ENCODE measurements around the gene PHACTR3. TPM values are rescaled to one million over a fixed set of nuclear protein-coding genes. Genes with fewer than 3 reads are reported as not detected.

Gene PHACTR3
- total RNA-seq, 5 donors from 2014 or later (not counting 1 experiment from before 2014, with no cell fraction given) = not detected

DNA sequence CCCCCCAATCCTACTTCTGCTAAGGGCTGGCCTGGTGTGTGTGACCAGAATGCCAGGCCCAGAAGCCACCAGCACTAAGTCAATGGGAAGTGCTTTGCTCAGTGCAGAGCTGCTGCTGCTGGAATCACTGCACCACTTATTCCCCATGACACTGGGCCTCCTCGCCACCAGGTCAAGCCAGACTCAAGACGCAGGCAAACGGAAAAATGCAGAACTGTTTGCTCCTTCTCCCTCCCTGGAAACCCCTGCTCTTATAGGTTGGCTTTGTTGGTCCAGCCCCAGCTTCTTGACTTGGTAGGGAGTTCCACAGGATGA, 121.9 kb downstream of the PHACTR3 start:
- DNase-seq (no peak), ATAC-seq (replicated peaks in 1 of 4) (no peak)
- Histone ChIP-seq H3K4me3 (ENCODE audit: control insufficient read depth in 1 of 2, extremely low read depth in 1 of 2, low read length in 1 of 2) (no peak overlapping the region), H3K9me3 (no peaks in the 10 kb centered on the region), H3K4me1 (ENCODE audit: control insufficient read depth in 1 of 2, extremely low read depth in 1 of 2, insufficient read depth in 2 of 2, low read length in 2 of 2) (no peaks in the 10 kb centered on the region), H3K36me3 (ENCODE audit: control insufficient read depth in 2 of 2, extremely low read depth in 1 of 2, insufficient read depth in 1 of 2, low read length in 1 of 2) (no peaks in the 10 kb centered on the region), H3K27me3 (replicated peaks in 1 of 2; ENCODE audit: control insufficient read depth in 2 of 2, extremely low read depth in 1 of 2, insufficient read depth in 2 of 2, low read length in 1 of 2) (peaks cover 0 to 23% of the 10 kb centered on the region in 2 experiments), H3K27ac (ENCODE audit: low read length) (no peak overlapping the region)
- Mint-ChIP-seq H3K36me3 (no peaks in the 10 kb centered on the region), H3K27ac (no peak overlapping the region), H3K9me3 (no peaks in the 10 kb centered on the region), H3K4me3 (no peak overlapping the region), H3K27me3 (peaks cover 2 to 17% of the 10 kb centered on the region in 2 donors), H3K4me1 (peaks cover 0 to 4% (median 0%) of the 10 kb centered on the region in 3 donors)
- no CpG with 5 or more reads among the region's 3 CpGs for WGBS (ENCODE audit: insufficient coverage)
- CTCF ChIA-PET = no interaction called here
- POLR2A ChIA-PET = no interaction called here

DNA sequence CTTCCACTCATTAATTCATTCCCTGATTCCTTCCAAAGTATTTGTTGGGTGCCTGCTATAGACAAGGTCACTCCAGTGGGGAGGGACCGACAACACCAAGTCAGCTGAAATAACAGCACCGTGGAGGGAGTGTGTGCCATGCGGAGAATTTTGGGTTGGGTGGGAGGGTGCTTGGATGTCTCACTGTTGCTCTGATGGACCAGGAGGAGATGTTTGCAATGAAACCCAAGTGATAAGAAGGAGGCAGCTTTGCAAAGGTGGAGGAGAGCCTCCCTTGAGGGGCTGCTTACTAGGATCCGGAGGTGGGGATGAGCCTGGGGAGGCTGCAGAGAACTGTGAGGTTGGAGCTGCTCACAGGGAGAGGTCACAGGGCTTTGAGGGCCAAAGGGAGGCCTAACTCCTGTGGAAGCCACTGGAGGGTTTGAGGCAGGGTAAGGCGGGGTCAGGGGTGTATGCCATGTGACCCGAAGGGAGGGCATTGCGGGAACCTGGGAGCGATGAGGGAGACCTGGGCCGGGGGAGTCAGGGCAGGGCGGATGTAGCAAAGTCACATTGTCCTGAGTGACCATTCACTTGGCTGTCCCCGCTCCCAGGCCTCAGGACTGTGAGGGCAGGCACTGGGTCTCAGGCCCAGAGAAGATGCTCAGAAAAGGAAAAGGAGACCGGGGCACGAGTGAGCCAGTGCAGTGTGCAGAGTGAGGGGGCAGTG, 124.5 kb downstream of the PHACTR3 start:
- 91% methylated on average over 13 of the region's 13 CpGs for WGBS (ENCODE audit: insufficient coverage)
- Mint-ChIP-seq H3K4me1 (no peaks in the 10 kb centered on the region), H3K9me3 (no peaks in the 10 kb centered on the region), H3K36me3 (no peaks in the 10 kb centered on the region), H3K27me3 (peaks cover 0 to 10% of the 10 kb centered on the region in 2 donors), H3K4me3 (no peak overlapping the region), H3K27ac (no peak overlapping the region)
- ChIA-PET CTCF (no interaction called here), POLR2A (no interaction called here)
- Histone ChIP-seq H3K27ac (ENCODE audit: low read length) (no peak overlapping the region), H3K27me3 (replicated peaks in 1 of 2; ENCODE audit: control insufficient read depth in 2 of 2, extremely low read depth in 1 of 2, insufficient read depth in 2 of 2, low read length in 1 of 2) (peaks cover 0 to 17% of the 10 kb centered on the region in 2 experiments), H3K4me3 (ENCODE audit: control insufficient read depth in 1 of 2, extremely low read depth in 1 of 2, low read length in 1 of 2) (no peak overlapping the region), H3K4me1 (ENCODE audit: control insufficient read depth in 1 of 2, extremely low read depth in 1 of 2, insufficient read depth in 2 of 2, low read length in 2 of 2) (no peaks in the 10 kb centered on the region), H3K9me3 (no peaks in the 10 kb centered on the region), H3K36me3 (ENCODE audit: control insufficient read depth in 2 of 2, extremely low read depth in 1 of 2, insufficient read depth in 1 of 2, low read length in 1 of 2) (no peaks in the 10 kb centered on the region)
- no peak for DNase-seq
- no peak for ATAC-seq (replicated peaks in 1 of 4)

GRCh38 chr20:59729506-59729905, 125.2 kb downstream of the PHACTR3 start:
- Mint-ChIP-seq H3K27ac (no peak overlapping the region), H3K4me3 (no peak overlapping the region), H3K27me3 (peaks cover 0 to 10% of the 10 kb centered on the region in 2 donors), H3K36me3 (no peaks in the 10 kb centered on the region), H3K4me1 (no peaks in the 10 kb centered on the region), H3K9me3 (no peaks in the 10 kb centered on the region)
- Histone ChIP-seq H3K36me3 (ENCODE audit: control insufficient read depth in 2 of 2, extremely low read depth in 1 of 2, insufficient read depth in 1 of 2, low read length in 1 of 2) (no peaks in the 10 kb centered on the region), H3K4me3 (ENCODE audit: control insufficient read depth in 1 of 2, extremely low read depth in 1 of 2, low read length in 1 of 2) (no peak overlapping the region), H3K4me1 (ENCODE audit: control insufficient read depth in 1 of 2, extremely low read depth in 1 of 2, insufficient read depth in 2 of 2, low read length in 2 of 2) (no peaks in the 10 kb centered on the region), H3K27ac (ENCODE audit: low read length) (no peak overlapping the region), H3K9me3 (no peaks in the 10 kb centered on the region), H3K27me3 (replicated peaks in 1 of 2; ENCODE audit: control insufficient read depth in 2 of 2, extremely low read depth in 1 of 2, insufficient read depth in 2 of 2, low read length in 1 of 2) (peaks cover 0 to 17% of the 10 kb centered on the region in 2 experiments)
- DNase-seq (no peak), ATAC-seq (replicated peaks in 1 of 4) (no peak)
- WGBS (ENCODE audit: insufficient coverage) = 85% methylated on average over 5 of the region's 5 CpGs
- CTCF ChIA-PET = no interaction called here
- POLR2A ChIA-PET = no interaction called here

DNA sequence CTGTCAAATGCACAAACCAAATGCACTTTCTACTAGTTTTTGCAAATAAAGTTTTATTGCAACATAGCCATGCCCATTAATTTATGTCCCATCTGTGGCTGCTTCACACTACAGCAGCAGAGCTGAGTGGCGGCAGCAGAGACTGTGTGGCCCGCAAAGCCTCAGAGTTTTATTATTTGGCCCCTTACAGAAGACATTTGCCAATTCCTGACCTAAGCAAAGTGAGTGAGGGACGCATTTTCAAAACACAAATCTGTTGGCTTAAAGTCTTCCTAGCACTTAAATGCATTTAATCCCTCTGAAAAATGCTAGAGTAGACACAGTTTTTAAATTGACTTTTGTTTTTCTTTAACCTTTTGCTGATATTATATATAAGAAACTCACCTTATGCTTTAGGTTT, 126.4 kb downstream of the PHACTR3 start:
- H3K4me3 Mint-ChIP-seq = no peak overlapping the region
- Histone ChIP-seq H3K36me3 (ENCODE audit: control insufficient read depth in 2 of 2, extremely low read depth in 1 of 2, insufficient read depth in 1 of 2, low read length in 1 of 2) (no peaks in the 10 kb centered on the region), H3K27ac (ENCODE audit: low read length) (no peak overlapping the region), H3K4me3 (ENCODE audit: control insufficient read depth in 1 of 2, extremely low read depth in 1 of 2, low read length in 1 of 2) (no peak overlapping the region), H3K4me1 (ENCODE audit: control insufficient read depth in 1 of 2, extremely low read depth in 1 of 2, insufficient read depth in 2 of 2, low read length in 2 of 2) (no peaks in the 10 kb centered on the region), H3K9me3 (no peaks in the 10 kb centered on the region), H3K27me3 (replicated peaks in 1 of 2; ENCODE audit: control insufficient read depth in 2 of 2, extremely low read depth in 1 of 2, insufficient read depth in 2 of 2, low read length in 1 of 2) (peaks cover 0 to 8% of the 10 kb centered on the region in 2 experiments)
- ChIA-PET POLR2A (no interaction called here), CTCF (no interaction called here)
- WGBS (ENCODE audit: insufficient coverage) = no CpG with 5 or more reads among the region's 3 CpGs
- DNase-seq = no peak
- no peaks in the 10 kb centered on the region for H3K36me3 Mint-ChIP-seq
- H3K9me3 Mint-ChIP-seq = no peaks in the 10 kb centered on the region
- ATAC-seq (replicated peaks in 1 of 4) = no peak
- no peak overlapping the region for H3K27ac Mint-ChIP-seq
- H3K27me3 Mint-ChIP-seq = peaks cover 0 to 7% of the 10 kb centered on the region in 2 donors
- H3K4me1 Mint-ChIP-seq = no peaks in the 10 kb centered on the region

GRCh38 chr20:59731376-59731775, 127.0 kb downstream of the PHACTR3 start:
- WGBS (ENCODE audit: insufficient coverage) = 67% methylated on average over 1 of the region's 2 CpGs
- Mint-ChIP-seq H3K36me3 (no peaks in the 10 kb centered on the region), H3K4me3 (no peak overlapping the region), H3K4me1 (no peaks in the 10 kb centered on the region), H3K27ac (no peak overlapping the region), H3K27me3 (peaks cover 1 to 7% of the 10 kb centered on the region in 2 donors), H3K9me3 (no peaks in the 10 kb centered on the region)
- DNase-seq (no peak), ATAC-seq (replicated peaks in 1 of 4) (no peak)
- ChIA-PET POLR2A (no interaction called here), CTCF (no interaction called here)
- no peaks in the 10 kb centered on the region for H3K9me3 ChIP-seq
- H3K4me1 ChIP-seq (ENCODE audit: control insufficient read depth in 1 of 2, extremely low read depth in 1 of 2, insufficient read depth in 2 of 2, low read length in 2 of 2) = no peaks in the 10 kb centered on the region
- H3K36me3 ChIP-seq (ENCODE audit: control insufficient read depth in 2 of 2, extremely low read depth in 1 of 2, insufficient read depth in 1 of 2, low read length in 1 of 2) = no peaks in the 10 kb centered on the region
- H3K4me3 ChIP-seq (ENCODE audit: control insufficient read depth in 1 of 2, extremely low read depth in 1 of 2, low read length in 1 of 2) = no peak overlapping the region
- H3K27me3 ChIP-seq (replicated peaks in 1 of 2; ENCODE audit: control insufficient read depth in 2 of 2, extremely low read depth in 1 of 2, insufficient read depth in 2 of 2, low read length in 1 of 2) = peaks cover 0 to 12% of the 10 kb centered on the region in 2 experiments
- no peak overlapping the region for H3K27ac ChIP-seq (ENCODE audit: low read length)

- ATAC-seq (replicated peaks in 1 of 4) (no peak), DNase-seq (no peak)
- Histone ChIP-seq H3K36me3 (ENCODE audit: control insufficient read depth in 2 of 2, extremely low read depth in 1 of 2, insufficient read depth in 1 of 2, low read length in 1 of 2) (no peaks in the 10 kb centered on the region), H3K27ac (ENCODE audit: low read length) (no peak overlapping the region), H3K27me3 (replicated peaks in 1 of 2; ENCODE audit: control insufficient read depth in 2 of 2, extremely low read depth in 1 of 2, insufficient read depth in 2 of 2, low read length in 1 of 2) (peaks cover 0 to 20% of the 10 kb centered on the region in 2 experiments), H3K4me1 (ENCODE audit: control insufficient read depth in 1 of 2, extremely low read depth in 1 of 2, insufficient read depth in 2 of 2, low read length in 2 of 2) (no peaks in the 10 kb centered on the region), H3K9me3 (no peaks in the 10 kb centered on the region), H3K4me3 (ENCODE audit: control insufficient read depth in 1 of 2, extremely low read depth in 1 of 2, low read length in 1 of 2) (no peak overlapping the region)
- WGBS (ENCODE audit: insufficient coverage) = 0% methylated on average over 1 of the region's 3 CpGs
- H3K9me3 Mint-ChIP-seq = no peaks in the 10 kb centered on the region
- no peaks in the 10 kb centered on the region for H3K4me1 Mint-ChIP-seq
- peaks cover 1 to 11% of the 10 kb centered on the region in 2 donors for H3K27me3 Mint-ChIP-seq
- no peak overlapping the region for H3K27ac Mint-ChIP-seq
- POLR2A ChIA-PET = no interaction called here
- no peaks in the 10 kb centered on the region for H3K36me3 Mint-ChIP-seq
- no peak overlapping the region for H3K4me3 Mint-ChIP-seq
- CTCF ChIA-PET = no interaction called here
Measured at GRCh38 chr20:59733351-59733750, 129.0 kb downstream of the PHACTR3 start.

DNA sequence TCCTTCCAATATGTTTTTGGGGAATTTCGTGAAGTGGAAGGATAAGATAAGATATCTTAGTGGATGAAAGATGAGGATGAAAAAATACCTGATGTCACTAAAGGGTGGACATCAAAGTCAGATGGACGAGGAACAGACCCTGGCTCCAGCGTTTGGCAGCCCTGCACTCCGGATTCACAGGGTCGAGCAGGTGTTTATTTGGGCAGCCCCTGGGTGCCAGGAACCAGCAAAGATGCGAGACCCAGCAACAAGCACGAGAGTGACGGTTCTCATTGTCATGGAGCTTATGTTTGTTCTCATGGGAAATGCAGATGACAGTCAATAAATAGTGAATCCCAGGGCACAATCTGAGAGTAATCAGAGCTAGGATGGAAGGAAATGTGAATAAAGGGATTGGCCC, 131.1 kb downstream of the PHACTR3 start:
- H3K27me3 ChIP-seq (replicated peaks in 1 of 2; ENCODE audit: control insufficient read depth in 2 of 2, extremely low read depth in 1 of 2, insufficient read depth in 2 of 2, low read length in 1 of 2) = peaks cover 0 to 14% of the 10 kb centered on the region in 2 experiments
- H3K36me3 Mint-ChIP-seq = no peaks in the 10 kb centered on the region
- H3K27ac ChIP-seq (ENCODE audit: low read length) = no peak overlapping the region
- H3K4me3 Mint-ChIP-seq = no peak overlapping the region
- no peaks in the 10 kb centered on the region for H3K4me1 Mint-ChIP-seq
- H3K27ac Mint-ChIP-seq = no peak overlapping the region
- H3K4me1 ChIP-seq (ENCODE audit: control insufficient read depth in 1 of 2, extremely low read depth in 1 of 2, insufficient read depth in 2 of 2, low read length in 2 of 2) = no peaks in the 10 kb centered on the region
- POLR2A ChIA-PET = no interaction called here
- no peaks in the 10 kb centered on the region for H3K36me3 ChIP-seq (ENCODE audit: control insufficient read depth in 2 of 2, extremely low read depth in 1 of 2, insufficient read depth in 1 of 2, low read length in 1 of 2)
- H3K27me3 Mint-ChIP-seq = peaks cover 7% of the 10 kb centered on the region in 2 donors
- H3K4me3 ChIP-seq (ENCODE audit: control insufficient read depth in 1 of 2, extremely low read depth in 1 of 2, low read length in 1 of 2) = no peak overlapping the region
- no peaks in the 10 kb centered on the region for H3K9me3 Mint-ChIP-seq
- CTCF ChIA-PET = no interaction called here
- H3K9me3 ChIP-seq = no peaks in the 10 kb centered on the region
- no peak for DNase-seq
- 42% methylated on average over 7 of the region's 8 CpGs for WGBS (ENCODE audit: insufficient coverage)
- no peak for ATAC-seq (replicated peaks in 1 of 4)
